Cardiac muscle cell (in vitro differentiated cells and primary cell): Measurements from ENCODE around the gene CFAP251. TPM values are rescaled to one million over a fixed set of nuclear protein-coding genes. Genes with fewer than 3 reads are reported as not detected.

ENCODE experiments used
- DNase-seq, 2 donors: peaks; one replicate each; pipeline versions ENCODE4 v3.0.0 to v3.0.0-alpha.2; 2010 to 2017; ENCODE audit warnings: low read depth in 1 of 2, low spot score in 1 of 2
- H3K27ac ChIP-seq: fragments of 200-600 bp; sonication (generic); 2 replicates; pipeline ENCODE4 v1.5.1; 2016
- H3K27me3 ChIP-seq: fragments of 200-600 bp; sonication (generic); 2 replicates; pipeline ENCODE4 v1.6.0; 2016; ENCODE audit warnings: control low read depth
- H3K36me3 ChIP-seq: fragments of 200-600 bp; sonication (generic); 2 replicates; pipeline ENCODE4 v1.5.1; 2016; ENCODE audit warnings: control low read depth
- H3K4me1 ChIP-seq: fragments of 200-600 bp; sonication (generic); 2 replicates; pipeline ENCODE4 v1.8.1; 2017; ENCODE audit warnings: low read depth, mild to moderate bottlenecking, mixed run types
- H3K4me3 ChIP-seq: fragments of 200-600 bp; sonication (generic); 2 replicates; pipeline ENCODE4 v1.5.1; 2016; ENCODE audit warnings: mild to moderate bottlenecking
- H3K9me3 ChIP-seq: fragments of 200-600 bp; sonication (generic); 2 replicates; pipeline ENCODE4 v1.5.1; 2017; ENCODE audit warnings: low read depth, mild to moderate bottlenecking, control low read depth
- polyA plus RNA-seq: library from polyadenylated mRNA; unstranded; fragments of >200 nt; fragmentation: Nextera tagmentation; extraction: Ambion mirVana; gene quantifications from 2 replicates; pipeline ENCODE4 v1.2.1, GENCODE V29; 2016
- total RNA-seq: library from RNA; depleted of rRNA; stranded (reverse); fragments of >200 nt; gene quantifications from 2 replicates; pipeline ENCODE4 v1.2.3, GENCODE V29; 2016
- TF ChIP-seq, protein P1 (sequence below): IDR thresholded peaks from 2 replicates; pipeline ENCODE4 v1.5.1; 2012; ENCODE audit warnings: low read depth, mild to moderate bottlenecking, low read length

The CFAP251 gene
- total and polyA plus RNA-seq, 2 experiments from 2014 or later = 1.7 to 3.8 TPM

DNA sequence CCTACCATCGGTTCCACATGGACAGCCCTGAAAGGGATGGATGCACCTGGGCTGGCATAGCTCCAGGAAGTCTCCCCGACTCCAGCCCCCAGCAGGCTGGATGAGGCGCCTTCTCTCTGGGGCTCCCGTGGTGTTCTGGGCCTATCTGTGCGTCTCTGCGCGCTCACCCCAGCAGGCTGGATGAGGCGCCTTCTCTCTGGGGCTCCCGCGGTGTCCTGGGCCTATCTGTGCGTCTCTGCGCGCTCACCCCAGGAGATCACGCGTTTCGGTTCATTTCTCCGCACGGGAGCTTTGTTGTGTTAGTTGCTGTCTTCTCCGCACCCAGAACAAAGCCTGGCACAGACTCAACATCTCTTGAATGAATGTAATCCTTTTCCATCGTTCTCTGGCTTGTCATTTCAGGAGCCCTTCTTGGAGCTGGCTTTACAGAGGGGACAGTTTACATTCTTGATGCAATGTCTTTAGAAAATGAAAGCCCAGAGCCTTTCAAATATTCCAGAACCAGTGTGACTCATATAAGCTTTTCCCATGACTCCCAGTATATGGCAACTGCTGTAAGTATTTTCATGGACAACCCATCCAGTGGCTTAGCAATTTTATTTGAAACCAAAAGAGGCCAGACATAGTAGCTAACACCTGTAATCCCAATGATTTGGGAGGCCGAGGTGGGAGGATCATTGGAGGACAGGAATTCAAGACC lies 40.3 kb downstream of the CFAP251 start:
- TF ChIP-seq, protein P1, sequence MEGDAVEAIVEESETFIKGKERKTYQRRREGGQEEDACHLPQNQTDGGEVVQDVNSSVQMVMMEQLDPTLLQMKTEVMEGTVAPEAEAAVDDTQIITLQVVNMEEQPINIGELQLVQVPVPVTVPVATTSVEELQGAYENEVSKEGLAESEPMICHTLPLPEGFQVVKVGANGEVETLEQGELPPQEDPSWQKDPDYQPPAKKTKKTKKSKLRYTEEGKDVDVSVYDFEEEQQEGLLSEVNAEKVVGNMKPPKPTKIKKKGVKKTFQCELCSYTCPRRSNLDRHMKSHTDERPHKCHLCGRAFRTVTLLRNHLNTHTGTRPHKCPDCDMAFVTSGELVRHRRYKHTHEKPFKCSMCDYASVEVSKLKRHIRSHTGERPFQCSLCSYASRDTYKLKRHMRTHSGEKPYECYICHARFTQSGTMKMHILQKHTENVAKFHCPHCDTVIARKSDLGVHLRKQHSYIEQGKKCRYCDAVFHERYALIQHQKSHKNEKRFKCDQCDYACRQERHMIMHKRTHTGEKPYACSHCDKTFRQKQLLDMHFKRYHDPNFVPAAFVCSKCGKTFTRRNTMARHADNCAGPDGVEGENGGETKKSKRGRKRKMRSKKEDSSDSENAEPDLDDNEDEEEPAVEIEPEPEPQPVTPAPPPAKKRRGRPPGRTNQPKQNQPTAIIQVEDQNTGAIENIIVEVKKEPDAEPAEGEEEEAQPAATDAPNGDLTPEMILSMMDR = no peak
- peak in 1 of 2 donors; percentile 14 for DNase-seq
- no peak overlapping the region for H3K4me3 ChIP-seq
- no peaks in the 10 kb centered on the region for H3K4me1 ChIP-seq
- no peaks in the 10 kb centered on the region for H3K27me3 ChIP-seq
- H3K36me3 ChIP-seq = no peaks in the 10 kb centered on the region
- H3K27ac ChIP-seq = no peak overlapping the region
- H3K9me3 ChIP-seq = no peaks in the 10 kb centered on the region

DNA sequence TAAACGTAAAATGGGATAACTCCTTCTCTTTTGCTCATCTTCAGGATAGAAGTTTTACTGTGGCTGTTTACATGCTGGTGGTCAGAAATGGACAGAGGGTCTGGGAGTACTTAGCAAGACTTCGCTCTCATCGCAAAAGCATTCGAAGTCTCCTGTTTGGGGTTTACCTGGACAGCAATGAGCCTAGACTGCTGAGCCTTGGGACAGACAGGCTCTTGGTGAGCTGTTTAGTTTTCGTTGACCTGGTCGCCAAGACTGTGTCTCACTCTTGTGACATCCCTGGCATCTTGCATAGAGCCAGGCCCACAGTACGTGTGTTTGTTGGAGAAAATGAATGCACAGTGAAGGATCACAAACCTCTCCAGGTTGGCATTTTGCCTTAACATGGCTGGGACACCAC lies 42.1 kb downstream of the CFAP251 start:
- no peak for DNase-seq
- H3K4me3 ChIP-seq = no peak overlapping the region
- no peaks in the 10 kb centered on the region for H3K9me3 ChIP-seq
- no peaks in the 10 kb centered on the region for H3K27me3 ChIP-seq
- TF ChIP-seq, protein P1 = no peak
- H3K4me1 ChIP-seq = no peaks in the 10 kb centered on the region
- no peak overlapping the region for H3K27ac ChIP-seq
- H3K36me3 ChIP-seq = no peaks in the 10 kb centered on the region

DNA sequence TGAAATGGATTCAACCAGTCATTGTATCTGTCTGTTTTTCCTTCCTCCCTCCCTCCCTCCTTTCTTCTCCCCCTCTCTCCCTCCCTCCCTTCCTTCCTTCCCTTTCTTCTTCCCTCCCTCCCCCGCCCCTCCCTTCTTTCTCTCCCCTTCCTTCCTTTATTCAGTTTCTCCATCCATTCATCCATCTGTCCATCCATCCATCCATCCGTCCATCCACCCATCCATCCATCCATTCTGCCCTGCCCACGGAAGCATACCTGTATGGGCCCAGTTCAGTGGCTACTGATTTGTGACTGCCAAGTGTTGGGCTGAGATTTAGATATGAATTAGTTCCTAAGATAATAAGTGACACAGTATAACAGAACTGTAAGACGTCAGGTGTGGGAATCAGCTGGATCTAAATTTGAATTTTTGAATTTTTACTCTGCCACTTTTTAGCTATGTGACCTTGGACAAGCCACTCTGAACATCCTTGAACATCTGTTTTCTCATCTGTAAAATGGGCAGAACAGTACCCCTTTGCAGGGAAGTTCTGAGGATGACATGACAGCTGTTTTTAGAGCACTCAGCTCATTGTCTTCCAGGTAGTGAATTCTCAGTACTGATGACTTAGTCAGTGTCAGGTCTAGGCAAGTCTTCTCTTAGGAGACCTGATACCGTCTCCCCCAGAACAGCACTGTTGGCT lies 42.9 kb downstream of the CFAP251 start:
- no peak for DNase-seq
- H3K4me3 ChIP-seq = no peak overlapping the region
- no peaks in the 10 kb centered on the region for H3K4me1 ChIP-seq
- TF ChIP-seq, protein P1 = no peak
- no peaks in the 10 kb centered on the region for H3K9me3 ChIP-seq
- no peaks in the 10 kb centered on the region for H3K27me3 ChIP-seq
- H3K27ac ChIP-seq = no peak overlapping the region
- no peaks in the 10 kb centered on the region for H3K36me3 ChIP-seq

DNA sequence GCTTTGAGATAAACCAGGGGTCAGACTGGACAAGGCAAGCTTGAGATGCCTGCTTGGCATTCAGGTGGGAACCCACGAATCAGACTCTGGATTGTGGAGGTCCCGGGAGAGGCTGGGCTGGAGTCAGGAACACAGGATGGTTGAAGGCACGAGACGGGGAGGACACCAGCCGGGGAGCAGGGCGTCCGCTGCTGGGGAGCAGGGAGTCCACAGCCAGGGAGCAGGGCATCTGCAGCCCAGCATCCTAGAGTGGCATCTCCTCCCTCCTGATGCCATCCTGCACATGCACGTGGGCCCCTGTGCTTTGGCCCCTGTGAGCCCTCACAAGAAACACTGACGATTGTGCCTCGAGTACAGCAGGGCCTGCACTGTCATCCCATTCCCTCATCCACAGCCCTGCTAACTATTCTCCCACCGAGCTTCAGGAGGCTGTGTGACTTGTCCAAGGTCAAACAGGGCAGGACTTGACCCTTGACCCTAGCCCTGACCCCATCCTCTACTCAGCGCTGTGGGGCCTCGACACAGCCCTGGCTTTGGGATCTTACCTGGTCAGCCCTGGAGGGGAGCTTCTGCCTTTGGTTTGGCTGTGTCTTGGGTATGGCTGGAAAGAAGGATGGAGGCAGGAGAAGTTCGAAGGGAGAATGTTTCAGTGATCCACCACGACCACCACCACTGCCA lies 45.1 kb downstream of the CFAP251 start:
- Histone ChIP-seq H3K4me3 (no peak overlapping the region), H3K36me3 (no peaks in the 10 kb centered on the region), H3K9me3 (no peaks in the 10 kb centered on the region), H3K27ac (no peak overlapping the region), H3K4me1 (no peaks in the 10 kb centered on the region), H3K27me3 (no peaks in the 10 kb centered on the region)
- TF ChIP-seq, protein P1 = no peak
- DNase-seq = no peak

DNA sequence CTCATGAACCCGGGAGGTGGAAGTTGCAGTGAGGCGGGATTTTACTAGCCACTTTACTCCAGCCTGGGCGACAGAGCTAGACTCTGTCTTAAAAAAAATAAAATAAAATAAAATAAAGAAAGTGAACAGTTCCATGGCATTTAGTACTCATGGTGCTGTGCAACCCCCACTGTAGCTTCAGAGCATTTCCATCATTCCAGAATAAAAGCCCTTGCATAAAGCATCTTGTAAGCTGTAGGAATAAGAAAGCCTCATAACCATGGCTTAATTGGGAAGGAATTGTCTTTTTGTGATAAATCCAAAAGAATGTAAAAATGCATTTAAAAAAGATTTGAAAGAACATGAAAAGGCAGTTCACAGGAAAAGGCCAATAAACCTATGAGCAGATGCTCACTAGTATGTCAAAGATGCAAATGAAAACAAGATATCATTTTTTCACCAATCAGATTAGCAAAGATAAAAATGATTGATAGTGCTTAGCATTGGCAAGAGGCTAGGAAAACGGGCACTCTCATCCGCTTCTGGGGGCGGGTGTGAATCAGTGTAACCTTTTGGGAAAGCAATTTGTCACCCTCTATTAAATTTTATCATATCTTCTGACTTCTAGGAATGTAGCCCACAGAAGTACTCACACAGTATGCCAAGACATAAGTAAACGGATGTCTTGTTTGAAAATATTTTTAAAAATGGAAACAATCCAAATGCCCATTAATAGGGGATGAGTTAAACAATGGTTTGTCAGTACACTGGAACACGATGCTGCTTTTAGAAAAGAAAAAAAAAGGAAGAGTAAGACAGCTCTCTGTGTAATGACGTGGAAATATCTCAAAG lies 46.6 kb downstream of the CFAP251 start:
- TF ChIP-seq, protein P1 = no peak
- DNase-seq = peak in 1 of 2 donors; percentile 66
- Histone ChIP-seq H3K9me3 (no peaks in the 10 kb centered on the region), H3K4me1 (no peaks in the 10 kb centered on the region), H3K27me3 (no peaks in the 10 kb centered on the region), H3K27ac (no peak overlapping the region), H3K4me3 (no peak overlapping the region), H3K36me3 (no peaks in the 10 kb centered on the region)
